ENCODE measurements around the gene FRMPD2.
"Not testable (repeated sequence)": the region's sequence is repeated elsewhere in the genome, so short reads cannot be mapped to it uniquely, and the experiment has no call there.

Gene FRMPD2

DNA sequence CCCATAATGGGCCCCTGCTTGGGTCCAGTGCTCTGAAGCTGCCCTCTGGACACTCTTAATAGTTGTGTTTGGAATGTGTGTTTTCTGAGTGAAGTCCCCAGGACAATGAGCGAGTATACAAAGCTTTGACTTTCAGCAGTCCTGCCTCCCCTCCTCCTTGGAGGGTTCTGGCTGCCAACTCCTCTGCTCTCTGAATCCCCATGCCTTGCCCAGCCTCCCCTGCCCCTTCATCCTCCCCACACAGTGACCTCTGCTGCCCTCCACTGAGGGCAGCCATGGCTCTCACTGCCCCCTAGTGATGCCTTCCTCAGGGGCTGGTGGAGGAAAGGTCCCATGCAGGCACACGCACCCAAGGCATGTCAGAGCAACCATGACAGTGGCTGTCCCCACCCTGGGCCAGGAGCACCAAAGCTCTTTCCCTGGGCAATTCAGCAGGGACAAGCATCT is 40.9 kb downstream of the FRMPD2 start:
- no peak for DNase-seq (ENCODE audit: low read depth)

- no peak for DNase-seq (ENCODE audit: low read depth)
Observed at GRCh38 chr10:48232717-48233447, 41.6 kb downstream of the FRMPD2 start.

GRCh38 chr10:48231699-48232315 is 42.7 kb downstream of the FRMPD2 start:
- no peak for DNase-seq (ENCODE audit: low read depth)

DNA sequence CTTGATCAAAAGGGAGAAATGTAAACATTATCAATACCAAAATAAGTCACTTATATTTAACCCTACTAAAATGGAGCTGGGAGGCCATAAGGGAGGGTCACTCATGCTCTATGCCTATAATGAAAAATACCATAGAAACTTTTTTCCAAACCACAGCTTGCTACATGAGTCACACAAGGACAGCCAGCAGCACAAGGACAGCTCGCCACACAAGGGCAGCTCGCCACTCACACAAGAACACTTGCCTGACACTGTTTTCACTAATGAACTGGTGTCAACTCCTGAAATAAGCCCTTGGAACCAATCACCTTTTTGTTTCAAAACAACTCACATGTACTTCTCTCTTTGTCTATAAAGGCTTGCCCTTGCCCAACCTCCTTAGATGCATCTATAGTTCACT is 43.3 kb downstream of the FRMPD2 start:
- no peak for DNase-seq (ENCODE audit: low read depth)

- no peak for DNase-seq (ENCODE audit: low read depth)
Observed at GRCh38 chr10:48227213-48227612, 47.3 kb downstream of the FRMPD2 start.

GRCh38 chr10:48224979-48225560 is 49.4 kb downstream of the FRMPD2 start:
- peak; percentile 8 for DNase-seq (ENCODE audit: low read depth)

GRCh38 chr10:48224296-48224695 is 50.2 kb downstream of the FRMPD2 start:
- no peak for DNase-seq (ENCODE audit: low read depth)

- DNase-seq (ENCODE audit: low read depth), result no peak
Observed at GRCh38 chr10:48221814-48222213, 52.7 kb downstream of the FRMPD2 start.

GRCh38 chr10:48221031-48221430 is 53.5 kb downstream of the FRMPD2 start:
- not testable (repeated sequence) for DNase-seq (ENCODE audit: low read depth)

DNA sequence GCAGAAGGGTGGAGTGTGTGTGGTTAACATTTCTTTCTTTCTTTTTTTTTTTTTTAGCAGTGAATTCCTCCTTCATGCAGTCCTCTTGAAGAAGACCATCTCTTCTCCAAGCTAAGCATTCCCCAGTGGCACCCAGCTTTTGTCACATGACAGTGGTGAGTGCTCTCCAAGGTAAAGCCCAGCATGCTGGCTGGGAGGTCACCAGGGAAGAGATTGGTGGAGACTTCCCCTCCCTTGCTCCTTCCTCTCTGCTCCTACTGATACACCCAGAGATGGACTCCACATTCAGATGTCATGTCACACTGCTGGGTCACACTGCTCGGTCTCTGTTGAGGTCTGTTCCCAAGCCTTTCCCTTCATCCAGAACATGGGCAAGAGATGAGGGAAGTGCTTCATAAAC is 55.3 kb downstream of the FRMPD2 start:
- no peak for DNase-seq (ENCODE audit: low read depth)

DNA sequence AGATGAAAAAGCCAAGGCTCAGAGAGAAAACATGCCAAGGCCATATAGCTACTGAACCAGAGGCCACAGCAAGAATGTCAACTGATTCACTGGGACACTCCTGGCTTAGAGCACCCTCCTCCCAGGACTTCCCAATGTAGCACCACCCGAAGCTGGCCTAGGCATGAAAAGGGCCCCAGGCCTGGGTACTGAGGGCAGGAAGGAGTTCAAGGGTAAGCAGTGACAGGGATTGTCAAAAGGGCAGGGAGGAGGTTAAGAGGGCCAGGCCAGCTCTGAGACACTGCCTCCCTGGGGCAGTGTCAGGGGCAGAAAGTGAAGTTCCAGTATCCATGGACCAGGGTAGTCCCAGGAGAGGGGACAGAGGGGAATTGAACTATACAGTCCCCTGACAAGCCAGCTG is 57.8 kb downstream of the FRMPD2 start:
- no peak for DNase-seq (ENCODE audit: low read depth)

GRCh38 chr10:48216204-48216505 is 58.3 kb downstream of the FRMPD2 start:
- DNase-seq (ENCODE audit: low read depth), result no peak

GRCh38 chr10:48215486-48216203 is 58.9 kb downstream of the FRMPD2 start:
- peak; percentile 5 for DNase-seq (ENCODE audit: low read depth)

DNA sequence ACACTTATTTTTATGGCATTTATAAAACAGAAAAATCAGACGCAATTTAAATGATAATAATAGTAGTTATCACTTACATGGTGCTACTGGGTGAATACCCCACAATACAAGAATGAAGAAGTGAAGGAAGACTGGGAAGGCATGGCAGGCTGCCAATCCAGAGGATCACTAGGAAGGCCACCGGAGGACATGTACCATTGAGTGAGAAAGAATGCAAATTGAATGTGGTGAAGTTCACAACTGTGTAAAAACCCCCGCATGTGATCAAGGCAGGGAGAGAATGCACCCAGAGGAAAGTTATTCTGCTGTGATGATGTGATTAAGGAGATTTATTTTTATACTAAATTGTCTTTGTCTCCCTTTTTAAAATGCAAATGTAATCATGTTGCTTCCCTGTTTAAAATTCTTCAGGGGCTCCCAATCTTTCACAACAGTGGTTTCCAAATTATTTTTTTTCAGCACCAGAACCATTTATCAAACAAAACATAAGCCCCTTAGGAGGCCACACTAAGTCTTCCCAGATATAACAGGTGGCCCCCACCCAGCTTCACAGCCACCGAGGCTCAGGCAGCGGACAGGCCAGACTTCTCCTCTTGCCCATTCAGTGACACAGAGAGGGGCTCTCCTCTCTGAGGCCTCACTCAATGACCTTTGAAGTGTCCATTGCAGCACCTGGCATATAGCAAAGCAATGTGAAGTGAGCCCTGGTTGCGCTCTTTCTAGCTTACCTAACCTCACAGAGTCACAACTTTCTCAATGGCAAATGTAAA is 59.6 kb downstream of the FRMPD2 start:
- no peak for DNase-seq (ENCODE audit: low read depth)

DNA sequence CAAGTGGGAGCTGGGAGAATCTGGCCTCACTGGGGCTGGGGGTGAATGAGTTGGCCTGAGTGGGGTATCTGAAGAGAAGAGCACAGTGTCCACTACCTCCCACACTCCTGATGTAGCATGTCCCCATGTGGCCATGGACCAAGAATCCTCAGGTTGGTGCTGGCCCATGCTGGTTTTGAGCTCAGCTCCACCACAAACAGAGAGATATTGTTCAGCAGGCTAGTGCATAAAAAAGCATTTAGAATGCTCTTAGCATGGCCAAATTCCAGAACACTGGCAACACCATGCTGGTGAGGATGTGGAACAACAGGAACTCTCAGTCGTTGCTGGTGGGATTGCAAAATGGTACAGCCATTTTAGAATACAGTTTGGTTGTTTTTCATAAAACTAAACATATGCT is 61.4 kb downstream of the FRMPD2 start:
- DNase-seq (ENCODE audit: low read depth), result no peak

- no peak for DNase-seq (ENCODE audit: low read depth)
Observed at GRCh38 chr10:48211777-48212176, 62.7 kb downstream of the FRMPD2 start.

- no peak for DNase-seq (ENCODE audit: low read depth)
Observed at GRCh38 chr10:48210966-48211365, 63.5 kb downstream of the FRMPD2 start.

DNA sequence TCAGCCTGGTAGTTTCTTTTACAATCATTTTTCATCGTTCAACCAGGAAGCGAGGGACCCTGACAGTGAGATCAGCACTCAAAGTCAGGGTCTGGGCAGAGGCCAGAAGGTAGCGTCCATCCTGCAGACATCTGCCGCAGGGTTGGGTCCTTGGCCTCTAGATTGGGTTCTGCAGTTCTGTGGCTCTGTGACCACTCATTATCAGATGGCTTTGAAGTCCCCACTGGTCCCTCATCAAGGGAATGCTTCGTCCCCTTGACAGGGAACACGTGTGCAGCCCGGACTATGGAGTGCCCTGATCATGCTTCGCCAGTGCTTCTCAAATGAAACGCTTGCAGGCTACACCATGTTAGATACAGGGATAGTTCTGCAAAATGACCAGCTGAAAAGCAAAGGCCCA is 64.1 kb downstream of the FRMPD2 start:
- no peak for DNase-seq (ENCODE audit: low read depth)

- no peak for DNase-seq (ENCODE audit: low read depth)
Observed at GRCh38 chr10:48209241-48209640, 65.3 kb downstream of the FRMPD2 start.

GRCh38 chr10:48207853-48208252 is 66.6 kb downstream of the FRMPD2 start:
- DNase-seq (ENCODE audit: low read depth), result no peak

DNA sequence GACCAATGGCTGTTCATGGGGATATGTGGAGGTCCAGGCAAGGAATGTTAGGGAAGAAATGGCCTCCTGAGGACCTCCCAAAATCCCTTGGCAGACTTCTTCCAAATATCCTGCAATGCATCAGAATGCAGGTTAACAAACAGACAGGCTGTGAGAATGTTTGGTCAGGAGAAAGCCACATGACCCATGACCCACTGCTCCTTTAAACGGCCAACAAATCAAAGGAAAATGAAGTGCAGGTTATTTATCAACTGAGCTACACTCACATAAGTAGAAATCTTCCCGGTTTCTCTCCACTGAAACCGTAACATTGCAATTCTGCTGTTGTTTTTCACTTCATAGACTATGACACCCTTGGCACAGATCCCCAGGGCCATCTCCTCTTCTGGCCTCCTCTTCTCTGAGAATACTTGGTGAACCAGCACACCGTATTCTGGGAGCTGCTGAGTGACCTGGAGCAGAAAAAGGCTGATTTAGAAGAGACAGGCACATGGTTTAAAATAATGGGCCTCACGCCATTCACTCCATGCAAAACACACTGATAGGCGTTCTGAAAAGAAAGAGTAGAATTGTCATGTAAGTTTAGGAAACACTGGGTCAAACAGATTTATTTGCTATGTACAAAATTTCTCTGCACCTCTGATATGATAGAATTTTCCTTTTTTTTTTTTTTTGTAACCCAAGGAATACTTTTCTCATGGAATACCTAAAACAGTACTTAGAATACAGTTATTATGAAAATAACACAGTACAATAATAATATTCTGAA is 67.8 kb downstream of the FRMPD2 start:
- DNase-seq (ENCODE audit: low read depth), result no peak

Data from HS-5 (cell line).